NT2/D1 (cell line): Measurements from ENCODE around the gene APBA1.
"Not testable (repeated sequence)": the region's sequence is repeated elsewhere in the genome, so short reads cannot be mapped to it uniquely, and the experiment has no call there.

Experiments
- DNase-seq: peaks from one replicate; pipeline ENCODE4 v3.0.0-alpha.2; 2011; ENCODE audit warnings: low read depth, low spot score
- H3K27me3 ChIP-seq: 2 replicates; pipeline ENCODE4 v1.6.0; 2011; ENCODE audit warnings: mild to moderate bottlenecking; ENCODE audit not compliant: insufficient read length, insufficient read depth
- H3K36me3 ChIP-seq: 2 replicates; pipeline ENCODE4 v1.6.1; 2011; ENCODE audit warnings: mild to moderate bottlenecking, low read length, mixed read lengths; ENCODE audit not compliant: insufficient read depth, insufficient read length
- H3K4me1 ChIP-seq: 2 replicates; pipeline ENCODE4 v1.5.1; 2011; ENCODE audit not compliant: insufficient read depth, insufficient read length
- H3K4me3 ChIP-seq: 2 replicates; pipeline ENCODE4 v1.5.1; 2011; ENCODE audit warnings: low read depth; ENCODE audit not compliant: insufficient read length
- H3K9ac ChIP-seq: 2 replicates; pipeline ENCODE4 v1.6.0; 2011; ENCODE audit warnings: low read depth; ENCODE audit not compliant: insufficient read length
- H3K9me3 ChIP-seq: 2 replicates; pipeline ENCODE4 v1.5.1; 2011; ENCODE audit warnings: mild to moderate bottlenecking, low read length; ENCODE audit not compliant: insufficient read depth
- SUZ12 ChIP-seq: IDR thresholded peaks from 2 replicates; pipeline ENCODE4 v1.6.1; 2011; ENCODE audit not compliant: insufficient read length, insufficient read depth; ENCODE audit errors: extremely low read depth
- YY1 ChIP-seq: IDR thresholded peaks from 2 replicates; pipeline ENCODE4 v1.6.1; 2011; ENCODE audit not compliant: insufficient read length, insufficient read depth
- ZNF274 ChIP-seq: IDR thresholded peaks from 2 replicates; pipeline ENCODE4 v1.6.1; 2011; ENCODE audit warnings: mild to moderate bottlenecking, low read depth, low read length

APBA1 gene

DNA sequence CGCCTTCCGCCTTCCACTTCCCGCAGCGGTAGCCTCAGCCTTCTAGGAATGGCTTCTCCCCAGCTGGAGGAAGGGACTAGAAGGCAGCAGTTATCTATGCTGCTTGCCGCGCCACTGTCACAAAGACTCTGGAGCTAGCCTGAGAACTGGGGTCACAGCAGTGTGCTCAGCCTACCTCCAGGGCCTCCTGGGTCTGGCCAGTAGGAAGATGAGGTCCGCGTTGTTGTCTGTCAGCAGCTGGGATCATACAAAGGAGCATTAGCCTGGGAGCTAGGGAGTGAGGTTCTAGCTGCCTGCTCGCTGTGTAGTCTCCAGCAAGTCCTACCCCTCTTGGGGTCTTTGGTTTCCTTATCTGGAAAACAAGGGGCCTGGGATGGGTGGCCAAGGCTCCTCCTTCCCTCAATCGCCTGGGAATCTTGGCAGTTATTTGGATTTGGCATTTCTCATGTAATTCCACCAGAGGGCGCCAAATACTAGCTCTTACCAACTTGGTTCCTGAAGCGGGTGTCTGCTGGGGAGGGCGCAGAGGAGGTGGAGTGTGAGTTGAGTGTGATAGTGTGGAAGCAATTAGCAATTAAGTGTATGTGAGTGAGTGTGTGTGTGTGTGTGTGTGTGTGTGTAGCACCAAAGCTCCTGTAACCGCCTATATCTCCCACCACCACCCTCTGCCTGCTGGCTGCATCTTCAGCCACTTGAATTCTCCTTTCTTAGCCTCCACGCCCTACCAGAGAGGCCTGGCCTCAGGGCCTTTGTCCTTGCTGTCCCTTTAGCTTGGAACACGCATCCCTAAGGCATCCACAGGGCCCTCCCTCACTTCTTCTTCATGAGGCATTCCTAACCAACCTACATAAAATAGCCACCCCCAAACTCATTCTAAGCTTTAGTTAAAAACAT, 250.0 kb downstream of the APBA1 start:
- Histone ChIP-seq H3K27me3 (no peaks in the 10 kb centered on the region), H3K4me3 (no peak overlapping the region), H3K4me1 (peaks cover 4% of the 10 kb centered on the region), H3K36me3 (no peaks in the 10 kb centered on the region), H3K9me3 (peaks cover 16% of the 10 kb centered on the region; the same call in 1 of the 2 replicates), H3K9ac (no peak overlapping the region)
- TF ChIP-seq YY1 (no peak), ZNF274 (no peak), SUZ12 (no peak)
- peak; percentile 57 for DNase-seq

DNA sequence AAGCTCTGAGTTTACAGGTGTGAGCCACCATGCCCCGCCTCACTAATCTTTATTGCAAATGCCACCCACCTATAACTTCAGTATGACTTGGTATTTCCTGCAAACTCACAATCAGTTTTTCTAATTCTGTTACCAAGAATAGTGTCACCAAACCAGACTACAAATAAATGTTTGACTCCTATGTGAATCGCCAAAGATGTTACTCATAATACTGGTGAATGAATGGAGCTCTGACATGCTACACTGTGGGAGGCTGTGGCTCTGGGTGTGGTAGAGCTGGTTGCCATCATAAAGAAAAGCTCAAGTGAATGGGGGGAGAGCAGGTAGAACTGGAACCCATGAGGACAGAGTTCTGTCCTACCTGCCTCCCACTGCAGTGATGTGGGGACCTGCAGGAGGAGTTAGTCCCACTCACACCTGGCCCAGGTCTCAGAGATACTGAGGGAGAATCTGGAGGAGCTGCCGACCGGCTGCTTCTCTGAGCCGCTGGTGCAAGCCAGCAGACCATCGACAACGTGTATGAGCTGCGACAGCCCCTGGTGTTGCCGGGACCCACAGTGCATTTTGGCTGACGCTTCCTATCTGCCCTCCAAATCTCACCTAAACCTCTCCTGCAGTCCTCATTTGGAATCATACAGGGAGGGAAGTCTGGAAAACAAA, 251.4 kb downstream of the APBA1 start:
- no peak overlapping the region for H3K9ac ChIP-seq
- H3K9me3 ChIP-seq: peaks cover 13% of the 10 kb centered on the region; the same call in 1 of the 2 replicates
- no peaks in the 10 kb centered on the region for H3K27me3 ChIP-seq
- DNase-seq: no peak
- peaks cover 4% of the 10 kb centered on the region for H3K4me1 ChIP-seq
- no peak overlapping the region for H3K4me3 ChIP-seq
- no peaks in the 10 kb centered on the region for H3K36me3 ChIP-seq
- TF ChIP-seq ZNF274: no peak
- TF ChIP-seq YY1: no peak
- no peak for TF ChIP-seq SUZ12

DNA sequence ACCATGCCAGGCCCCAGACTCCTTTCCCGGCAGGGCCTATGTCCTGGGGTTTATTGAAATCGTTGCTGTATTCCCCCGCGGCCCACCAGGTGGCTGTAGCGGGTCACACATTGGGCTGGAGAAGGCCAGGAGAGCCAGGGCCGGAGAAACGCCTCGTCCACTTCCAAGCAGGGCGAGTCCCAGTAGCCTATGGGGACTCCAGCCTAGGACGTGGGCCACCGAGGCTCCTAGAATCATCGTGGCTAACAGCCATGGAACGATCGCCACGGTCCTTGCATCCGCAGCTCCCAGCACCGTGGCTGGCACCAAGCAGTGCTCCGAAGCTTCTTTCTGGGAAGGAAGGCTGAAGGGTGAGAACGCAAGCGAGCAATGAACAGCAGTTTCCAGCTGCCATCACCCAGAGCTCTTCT, 259.4 kb downstream of the APBA1 start:
- Histone ChIP-seq H3K4me3 (no peak overlapping the region), H3K9ac (peak overlapping the region; percentile 59), H3K27me3 (no peaks in the 10 kb centered on the region), H3K36me3 (no peaks in the 10 kb centered on the region), H3K4me1 (peaks cover 6% of the 10 kb centered on the region), H3K9me3 (no peaks in the 10 kb centered on the region)
- peak; percentile 68 for DNase-seq
- TF ChIP-seq YY1: no peak

DNA sequence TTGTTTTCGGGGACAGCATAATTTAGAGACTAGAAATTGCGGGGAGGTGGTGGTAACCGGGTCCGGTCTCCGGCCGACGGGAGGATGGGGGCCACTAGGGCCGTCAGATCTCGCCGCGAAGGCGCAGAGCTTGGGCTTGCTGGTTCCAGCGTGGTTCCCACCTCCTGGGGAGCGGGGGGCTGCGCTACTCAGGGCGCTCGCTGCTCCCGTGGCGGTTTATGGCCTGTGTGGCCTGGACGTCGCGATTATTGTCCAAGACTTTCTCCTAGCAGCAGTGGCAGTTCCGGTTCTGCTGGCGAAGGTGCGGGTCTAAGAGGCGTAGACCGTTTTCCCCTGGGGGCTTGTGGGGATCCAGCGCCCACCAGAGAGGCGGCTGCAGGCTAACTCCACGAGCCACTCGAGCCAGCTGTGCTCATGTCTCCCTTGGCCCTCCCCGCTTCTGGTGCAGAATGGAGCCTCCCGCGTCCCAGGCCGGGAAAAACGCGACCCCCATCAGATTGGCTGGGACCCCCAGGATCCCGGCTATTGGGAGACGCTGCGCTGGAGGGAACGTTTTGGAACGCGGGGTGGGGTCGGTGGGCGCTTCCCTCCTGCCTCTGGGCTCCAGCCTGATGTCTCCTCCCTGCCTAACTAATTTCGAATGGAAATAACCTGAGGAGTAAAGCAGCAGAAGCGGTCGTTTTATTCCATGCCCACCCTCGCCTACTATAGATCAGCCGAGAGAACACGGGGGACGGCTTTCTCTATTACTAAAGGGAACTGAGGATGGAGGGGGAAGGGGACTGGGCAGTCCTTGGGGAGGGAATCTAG, 260.0 kb downstream of the APBA1 start:
- Histone ChIP-seq H3K9me3 (no peaks in the 10 kb centered on the region), H3K27me3 (no peaks in the 10 kb centered on the region), H3K4me1 (peaks cover 6% of the 10 kb centered on the region), H3K36me3 (no peaks in the 10 kb centered on the region), H3K4me3 (no peak overlapping the region), H3K9ac (no peak overlapping the region)
- no peak for TF ChIP-seq ZNF274
- no peak for TF ChIP-seq SUZ12
- TF ChIP-seq YY1: no peak
- DNase-seq: no peak

DNA sequence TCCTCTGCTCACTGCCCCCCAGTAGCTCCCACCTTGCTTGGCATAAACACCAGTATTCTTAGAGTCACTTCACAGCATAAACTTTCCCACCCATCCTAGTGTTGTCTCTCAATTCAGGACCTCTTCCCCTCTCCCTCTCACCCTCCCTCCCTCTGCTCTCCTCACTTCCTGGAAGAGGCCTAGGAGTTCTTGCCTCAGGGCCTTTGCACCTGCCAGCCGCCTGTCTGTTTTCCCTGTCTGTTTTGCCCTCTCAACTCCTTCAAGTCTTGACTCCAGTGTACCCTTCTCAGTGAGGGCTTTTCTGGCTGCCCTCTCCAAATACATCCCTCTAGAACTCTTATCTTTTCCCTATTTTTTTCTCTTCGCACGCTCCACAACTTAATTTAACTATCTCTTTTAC, 260.9 kb downstream of the APBA1 start:
- H3K9ac ChIP-seq: no peak overlapping the region
- no peaks in the 10 kb centered on the region for H3K36me3 ChIP-seq
- no peak overlapping the region for H3K4me3 ChIP-seq
- DNase-seq: no peak
- peaks cover 6% of the 10 kb centered on the region for H3K4me1 ChIP-seq
- H3K9me3 ChIP-seq: no peaks in the 10 kb centered on the region
- TF ChIP-seq SUZ12 (no peak), YY1 (no peak), ZNF274 (no peak)
- H3K27me3 ChIP-seq: no peaks in the 10 kb centered on the region

DNA sequence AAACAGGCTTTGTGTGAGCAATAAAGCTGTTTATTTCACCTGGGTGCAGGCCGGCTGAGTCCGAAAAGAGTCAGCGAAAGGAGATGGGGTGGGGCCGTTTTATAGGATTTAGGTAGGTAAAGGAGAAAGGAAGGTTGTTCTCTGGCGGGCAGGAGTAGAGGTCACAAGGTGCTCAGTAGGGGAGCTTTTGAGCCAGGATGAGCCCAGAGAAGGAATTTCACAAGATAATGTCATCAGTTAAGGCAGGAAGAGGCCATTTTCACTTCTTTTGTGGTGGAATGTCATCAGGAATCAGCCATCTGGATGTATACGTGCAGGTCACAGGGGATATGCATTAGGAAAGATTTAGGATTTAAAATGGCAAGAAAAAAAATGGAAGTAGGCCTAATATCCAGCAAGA, 262.2 kb downstream of the APBA1 start:
- H3K9ac ChIP-seq, H3K4me1 ChIP-seq, H3K4me3 ChIP-seq, H3K9me3 ChIP-seq, H3K36me3 ChIP-seq, H3K27me3 ChIP-seq: not testable (repeated sequence)
- DNase-seq: peak; percentile 54

DNA sequence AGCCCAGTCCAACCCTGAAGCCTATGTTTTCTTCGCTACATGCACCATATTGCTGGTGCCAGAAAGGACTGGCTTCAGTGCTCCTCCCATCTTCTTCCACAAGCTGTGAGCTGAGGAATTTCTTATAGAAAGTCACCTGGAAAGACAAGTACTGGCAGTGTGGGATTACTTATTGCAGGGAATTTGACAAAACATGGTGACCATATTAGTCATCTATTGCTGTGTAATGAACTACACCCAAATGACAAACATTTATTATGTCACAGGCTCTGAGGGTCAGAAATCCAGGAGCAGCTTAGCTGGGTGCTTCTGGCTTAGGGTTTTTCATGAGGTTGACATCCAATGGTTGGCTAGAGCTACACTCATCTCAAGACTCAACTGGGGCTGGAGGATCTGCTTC, 271.7 kb downstream of the APBA1 start:
- no peak for DNase-seq
- no peaks in the 10 kb centered on the region for H3K36me3 ChIP-seq
- no peak for TF ChIP-seq ZNF274
- TF ChIP-seq SUZ12: no peak
- no peak for TF ChIP-seq YY1
- no peak overlapping the region for H3K9ac ChIP-seq
- H3K4me1 ChIP-seq: no peaks in the 10 kb centered on the region
- no peaks in the 10 kb centered on the region for H3K27me3 ChIP-seq
- H3K9me3 ChIP-seq: no peaks in the 10 kb centered on the region
- no peak overlapping the region for H3K4me3 ChIP-seq
